BLaER1 treated with 17β-estradiol and CSF1 and Interleukin-3, amounts not matched to agents 10 nM and 100 nM (cell line): ENCODE results near the gene LRRC36.
"Not testable (repeated sequence)": the region's sequence is repeated elsewhere in the genome, so short reads cannot be mapped to it uniquely, and the experiment has no call there.

Experiments
- H3K27ac ChIP-seq, 11 experiments: shearing (Covaris generic); formaldehyde crosslinking; 2 replicates each; pipeline ENCODE4 v1.8.1; 2022
- H3K27me3 ChIP-seq, 11 experiments: shearing (Covaris generic); formaldehyde crosslinking; 2 replicates each; pipeline ENCODE4 v1.8.1; 2022
- H3K36me3 ChIP-seq, 11 experiments: shearing (Covaris generic); formaldehyde crosslinking; 2 replicates each; pipeline ENCODE4 v1.8.1; 2022
- H3K4me1 ChIP-seq, 10 experiments: shearing (Covaris generic); formaldehyde crosslinking; 2 replicates each; pipeline ENCODE4 v1.8.1; 2022
- H3K4me2 ChIP-seq, 11 experiments: shearing (Covaris generic); formaldehyde crosslinking; 2 replicates each; pipeline ENCODE4 v1.8.1; 2022
- H3K4me3 ChIP-seq, 10 experiments: shearing (Covaris generic); formaldehyde crosslinking; 2 replicates each; pipeline ENCODE4 v1.8.1; 2022
- H3K9ac ChIP-seq, 11 experiments: shearing (Covaris generic); formaldehyde crosslinking; 2 replicates each; pipeline ENCODE4 v1.8.1; 2022
- H3K9me3 ChIP-seq, 11 experiments: shearing (Covaris generic); formaldehyde crosslinking; replicated peaks in 1 of 11; 2 replicates each; pipeline ENCODE4 v1.8.1; 2022
- H4K20me1 ChIP-seq, 11 experiments: shearing (Covaris generic); formaldehyde crosslinking; 2 replicates each; pipeline ENCODE4 v1.8.1; 2022
- Cebpa-rat ChIP-seq, 11 experiments: shearing (Covaris generic); IDR thresholded peaks; 2 replicates each; pipeline ENCODE4 v1.8.1; 2022

LRRC36 gene

DNA sequence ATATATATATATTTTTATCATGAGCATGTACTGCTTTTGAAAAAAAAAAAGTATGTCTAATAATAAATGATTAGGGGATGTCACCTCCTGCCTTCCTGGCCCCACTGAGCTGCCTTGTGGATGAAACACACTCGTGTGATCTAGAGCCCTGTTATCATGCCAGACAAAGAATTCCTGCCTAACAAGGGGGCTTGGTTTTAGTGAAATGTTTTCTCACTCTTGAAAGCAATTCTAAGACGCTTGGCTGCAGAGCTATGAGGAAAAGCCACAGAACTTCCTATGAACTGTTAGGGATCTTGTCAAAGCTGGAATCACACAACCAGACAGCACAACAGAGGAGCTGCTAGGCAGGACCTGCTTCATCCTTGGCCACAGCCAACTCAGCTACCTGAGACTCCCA is 85.7 kb downstream of the LRRC36 start:
- no peaks in the 10 kb centered on the region; a peak in 2 of 22 replicates for H4K20me1 ChIP-seq
- no peaks in the 10 kb centered on the region for H3K36me3 ChIP-seq
- peak overlapping the region in 5 of 11 experiments; percentile 0 to 35 (median 7); a peak in 3 of 22 replicates for H3K4me2 ChIP-seq
- H3K27me3 ChIP-seq = peaks cover 23 to 30% (median 27%) of the 10 kb centered on the region in 11 experiments
- H3K4me3 ChIP-seq = no peak overlapping the region
- H3K9me3 ChIP-seq = no peaks in the 10 kb centered on the region
- H3K27ac ChIP-seq = no peak overlapping the region
- peaks cover 0 to 33% (median 8%) of the 10 kb centered on the region in 10 experiments; a peak in 13 of 20 replicates for H3K4me1 ChIP-seq
- TF ChIP-seq Cebpa-rat (IDR thresholded peaks at IDR 0.05) = no peak
- no peak overlapping the region for H3K9ac ChIP-seq

DNA sequence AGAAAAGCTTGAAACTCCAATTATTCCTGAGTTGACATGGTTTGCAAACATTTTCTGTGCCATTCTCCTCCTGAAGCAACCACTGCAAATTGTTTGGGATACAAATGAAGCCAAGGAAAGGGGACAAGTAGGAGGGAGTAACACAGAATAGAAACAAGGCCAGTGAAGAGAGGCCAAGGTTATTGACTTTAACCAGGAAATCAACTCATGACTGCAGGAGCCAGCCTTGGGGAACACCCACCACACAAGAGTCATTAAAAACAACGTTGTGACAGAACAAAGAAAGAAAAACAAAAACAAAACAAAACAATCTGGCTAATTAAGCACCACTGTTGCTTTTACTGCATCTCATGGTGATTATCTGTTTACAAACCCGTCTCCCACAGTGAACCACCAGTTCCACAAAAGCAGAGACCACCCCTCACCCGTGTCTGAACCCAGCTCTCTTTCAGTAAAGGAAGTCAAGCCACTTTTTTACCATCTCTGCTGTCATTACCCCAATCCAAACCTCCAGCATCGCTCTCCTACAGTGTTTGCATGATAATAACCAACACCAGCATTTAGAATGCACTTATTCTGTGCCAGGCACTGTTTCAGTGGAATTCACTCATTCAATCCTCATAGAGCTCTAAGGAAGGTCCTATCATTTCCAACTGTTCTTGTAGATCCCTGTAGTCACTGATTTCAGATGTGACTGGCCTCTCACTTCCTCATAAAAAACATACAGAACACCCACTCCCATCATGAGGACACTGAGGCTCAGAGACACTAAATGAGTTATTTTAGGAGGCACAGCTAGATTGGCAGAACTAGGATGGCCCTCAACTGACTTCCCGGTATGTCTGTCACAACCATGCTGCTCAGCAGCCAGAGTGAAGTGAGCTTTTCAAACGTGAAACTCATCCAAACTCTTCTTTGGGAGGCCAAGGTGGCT is 87.6 kb downstream of the LRRC36 start:
- no peak for TF ChIP-seq Cebpa-rat (IDR thresholded peaks at IDR 0.05)
- Histone ChIP-seq H3K9me3 (no peaks in the 10 kb centered on the region), H4K20me1 (no peaks in the 10 kb centered on the region; a peak in 2 of 22 replicates), H3K4me2 (peak overlapping the region in 3 of 11 experiments; percentile 2 to 55 (median 5); a peak in 5 of 22 replicates), H3K4me1 (peaks cover 0 to 24% (median 5%) of the 10 kb centered on the region in 10 experiments; a peak in 8 of 20 replicates), H3K27me3 (peaks cover 25 to 38% (median 34%) of the 10 kb centered on the region in 11 experiments), H3K27ac (no peak overlapping the region), H3K4me3 (no peak overlapping the region), H3K9ac (no peak overlapping the region), H3K36me3 (no peaks in the 10 kb centered on the region)

DNA sequence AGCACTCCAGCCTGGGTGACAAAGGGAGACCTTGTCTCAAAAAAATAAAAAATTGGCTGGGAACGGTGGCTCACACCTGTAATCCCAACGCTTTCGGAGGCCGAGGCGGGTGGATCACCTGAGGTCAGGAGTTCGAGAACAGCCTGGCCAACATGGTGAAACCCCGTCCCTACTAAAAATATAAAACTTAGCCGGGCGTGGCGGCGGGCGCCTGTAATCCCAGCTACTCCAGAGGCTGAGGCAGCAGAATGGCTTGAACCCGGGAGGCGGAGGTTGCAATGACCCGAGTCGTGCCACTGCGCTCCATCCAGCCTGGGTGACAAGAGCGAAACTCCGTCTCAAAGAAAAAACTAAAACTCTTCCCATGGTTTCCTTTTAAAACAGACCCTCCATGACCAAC is 88.8 kb downstream of the LRRC36 start:
- H3K9ac ChIP-seq, H3K4me3 ChIP-seq, H3K27ac ChIP-seq: not testable (repeated sequence)

DNA sequence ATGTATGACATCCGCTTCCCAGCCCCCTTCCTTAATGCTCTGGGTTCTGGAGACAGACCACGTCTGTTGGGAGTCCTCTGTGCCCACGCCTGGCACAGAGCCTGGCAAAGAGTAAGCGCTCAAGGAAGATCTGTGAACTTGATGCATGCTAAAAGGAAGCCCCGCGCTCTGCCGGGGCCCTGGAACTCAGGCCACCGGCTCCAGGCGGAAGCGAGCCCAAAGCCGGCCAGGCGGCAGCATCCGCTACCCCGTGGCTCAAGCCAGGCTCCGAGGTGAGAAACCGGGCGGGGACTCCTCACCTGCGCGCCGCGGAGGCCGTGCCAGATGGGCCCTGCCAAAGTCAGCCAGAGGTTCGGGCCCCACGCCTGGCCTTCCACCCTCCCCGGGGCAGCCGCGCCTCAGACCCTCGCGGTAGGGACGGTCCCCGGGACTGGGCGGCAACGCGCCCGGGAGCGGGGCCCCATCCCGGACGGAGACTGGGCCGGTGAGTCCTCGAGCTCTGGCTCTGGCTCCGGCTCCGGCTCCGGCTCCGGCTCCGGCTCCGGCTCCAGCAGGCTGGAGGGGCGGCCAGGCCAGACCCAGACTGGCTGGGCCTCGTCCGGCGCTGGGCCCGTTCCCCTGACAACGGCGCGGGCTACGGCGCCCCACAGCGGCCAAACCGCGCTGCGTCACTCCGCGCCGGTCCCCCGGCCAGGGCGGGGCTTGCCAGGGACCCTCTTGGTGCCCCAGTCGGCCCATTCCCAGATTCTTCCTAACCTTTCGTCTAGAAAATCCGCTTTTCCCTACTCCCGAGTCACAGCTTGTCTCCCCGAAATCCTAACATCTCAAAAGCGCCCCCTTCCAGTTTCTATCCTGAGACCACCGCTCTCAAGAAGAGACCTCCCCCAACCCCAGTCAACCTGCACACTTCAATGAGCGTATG is 89.5 kb downstream of the LRRC36 start, which contains the start of gene ZDHHC1:
ZDHHC1 (minus strand) TSS at position 606 of the 922 bp plus-strand sequence. CDS start 8,702 bp downstream, outside the sequence.
- Histone ChIP-seq H3K4me1 (peaks cover 0 to 24% (median 5%) of the 10 kb centered on the region in 10 experiments; a peak in 8 of 20 replicates), H3K36me3 (no peaks in the 10 kb centered on the region), H3K4me2 (no peak within 1 kb of the TSS), H3K9ac (no peak within 1 kb of the TSS), H3K27ac (no peak within 1 kb of the TSS), H4K20me1 (no peaks in the 10 kb centered on the region; a peak in 2 of 22 replicates), H3K4me3 (no peak within 1 kb of the TSS), H3K9me3 (no peaks in the 10 kb centered on the region), H3K27me3 (peaks cover 25 to 38% (median 34%) of the 10 kb centered on the region in 11 experiments)
- TF ChIP-seq Cebpa-rat (IDR thresholded peaks at IDR 0.05) = no peak

More for the DNA sequence above, 88.8 kb downstream of the LRRC36 start:
- not testable (repeated sequence) for H3K9me3 ChIP-seq, H4K20me1 ChIP-seq, H3K4me2 ChIP-seq, H3K36me3 ChIP-seq
- Histone ChIP-seq H3K4me1 (peaks cover 0 to 24% (median 5%) of the 10 kb centered on the region in 10 experiments; a peak in 8 of 20 replicates), H3K27me3 (peaks cover 25 to 38% (median 34%) of the 10 kb centered on the region in 11 experiments)

DNA sequence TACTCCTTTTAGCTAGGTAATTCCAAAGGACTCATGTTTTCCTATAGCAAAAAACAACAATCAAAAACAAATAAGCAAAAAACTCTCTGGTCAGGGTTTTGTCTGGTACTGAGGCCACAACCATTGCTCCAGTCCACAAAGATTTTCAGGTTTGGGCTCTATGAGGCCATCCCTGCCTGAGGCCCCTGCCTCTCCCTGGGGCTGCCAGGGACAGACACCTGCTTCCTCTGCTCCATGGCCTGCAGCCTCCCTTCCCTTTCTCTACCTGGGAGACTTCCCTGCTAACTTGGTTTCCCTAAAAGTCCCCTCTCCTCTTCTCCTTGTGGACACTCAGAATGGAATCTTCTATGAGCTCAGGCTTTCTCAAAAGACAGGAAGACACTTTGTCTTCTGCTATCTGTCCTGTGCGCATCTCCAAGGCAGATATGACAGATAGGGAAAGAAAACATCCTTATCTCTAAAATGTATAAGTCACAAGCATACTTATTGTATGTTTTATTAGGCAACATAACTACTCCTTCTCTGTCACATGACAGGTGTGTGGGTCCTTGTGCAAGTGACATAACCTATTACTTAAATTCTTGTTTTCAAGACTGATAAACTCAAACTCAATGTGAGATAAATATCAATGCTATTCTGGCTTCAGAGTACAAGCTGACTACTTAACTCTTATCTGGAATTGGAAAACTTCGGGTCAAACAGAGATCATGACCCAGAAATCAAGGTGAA is 90.9 kb downstream of the LRRC36 start:
- no peak overlapping the region for H3K9ac ChIP-seq
- TF ChIP-seq Cebpa-rat (IDR thresholded peaks at IDR 0.05) = no peak
- H3K36me3 ChIP-seq = no peaks in the 10 kb centered on the region
- no peak overlapping the region for H3K4me2 ChIP-seq
- H3K9me3 ChIP-seq = no peaks in the 10 kb centered on the region
- H3K27me3 ChIP-seq = peaks cover 25 to 38% (median 34%) of the 10 kb centered on the region in 11 experiments
- H3K4me3 ChIP-seq = no peak overlapping the region
- no peak overlapping the region for H3K27ac ChIP-seq
- no peaks in the 10 kb centered on the region; a peak in 1 of 22 replicates for H4K20me1 ChIP-seq
- H3K4me1 ChIP-seq = peaks cover 0 to 20% (median 2%) of the 10 kb centered on the region in 10 experiments; a peak in 8 of 20 replicates

DNA sequence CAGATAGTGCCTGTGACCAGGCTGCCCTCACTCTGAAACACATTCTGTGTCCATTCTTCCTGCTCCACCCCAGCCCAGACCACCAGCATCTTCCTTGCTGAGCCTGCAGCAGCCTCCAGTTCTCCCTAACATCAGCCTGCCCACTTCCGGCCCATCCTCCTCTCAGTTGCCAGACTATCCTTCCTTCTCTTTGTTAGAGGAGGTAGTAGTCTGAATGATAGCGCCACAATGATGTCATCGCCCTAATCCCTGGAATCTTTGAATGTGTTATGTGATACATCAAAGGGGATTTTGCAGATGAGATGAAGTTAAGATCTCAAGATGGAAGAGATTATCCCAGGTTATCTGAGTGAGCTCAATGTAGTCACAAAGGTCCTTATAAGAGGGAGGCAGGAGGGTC is 92.9 kb downstream of the LRRC36 start:
- H3K27me3 ChIP-seq = peaks cover 25 to 36% (median 34%) of the 10 kb centered on the region in 11 experiments
- no peaks in the 10 kb centered on the region for H3K36me3 ChIP-seq
- no peak overlapping the region for H3K27ac ChIP-seq
- peaks cover 6 to 14% (median 10%) of the 10 kb centered on the region in 10 experiments for H3K4me1 ChIP-seq
- no peaks in the 10 kb centered on the region; a peak in 1 of 22 replicates for H4K20me1 ChIP-seq
- H3K9me3 ChIP-seq = no peaks in the 10 kb centered on the region
- H3K4me2 ChIP-seq = no peak overlapping the region
- TF ChIP-seq Cebpa-rat (IDR thresholded peaks at IDR 0.05) = no peak
- no peak overlapping the region for H3K9ac ChIP-seq
- no peak overlapping the region for H3K4me3 ChIP-seq

DNA sequence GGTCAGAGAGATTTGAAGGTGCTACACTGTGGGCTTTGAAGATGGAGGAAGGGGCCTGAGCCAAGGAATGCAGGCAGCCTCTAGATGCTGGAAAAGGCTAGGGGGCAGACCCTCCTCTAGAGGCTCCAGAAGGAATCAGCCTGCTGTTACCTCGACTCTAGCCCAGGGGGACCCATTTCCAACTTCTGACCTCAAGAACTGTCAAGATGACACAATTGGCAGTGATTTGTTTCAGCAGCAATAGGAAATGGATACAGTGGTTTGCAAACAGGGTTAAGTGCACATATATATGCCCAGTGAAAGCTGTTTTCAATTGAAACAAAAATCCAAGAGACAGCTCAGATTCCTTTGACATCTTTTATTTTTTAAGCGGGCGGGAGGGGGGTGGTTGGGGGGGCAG is 93.3 kb downstream of the LRRC36 start:
- H3K9ac ChIP-seq = no peak overlapping the region
- peaks cover 2 to 17% (median 14%) of the 10 kb centered on the region in 10 experiments; a peak in 18 of 20 replicates for H3K4me1 ChIP-seq
- no peaks in the 10 kb centered on the region; a peak in 1 of 22 replicates for H4K20me1 ChIP-seq
- H3K4me2 ChIP-seq = no peak overlapping the region
- peaks cover 25 to 34% (median 30%) of the 10 kb centered on the region in 11 experiments for H3K27me3 ChIP-seq
- no peaks in the 10 kb centered on the region for H3K9me3 ChIP-seq
- no peak overlapping the region for H3K27ac ChIP-seq
- H3K36me3 ChIP-seq = no peaks in the 10 kb centered on the region
- no peak for TF ChIP-seq Cebpa-rat (IDR thresholded peaks at IDR 0.05)
- no peak overlapping the region for H3K4me3 ChIP-seq

DNA sequence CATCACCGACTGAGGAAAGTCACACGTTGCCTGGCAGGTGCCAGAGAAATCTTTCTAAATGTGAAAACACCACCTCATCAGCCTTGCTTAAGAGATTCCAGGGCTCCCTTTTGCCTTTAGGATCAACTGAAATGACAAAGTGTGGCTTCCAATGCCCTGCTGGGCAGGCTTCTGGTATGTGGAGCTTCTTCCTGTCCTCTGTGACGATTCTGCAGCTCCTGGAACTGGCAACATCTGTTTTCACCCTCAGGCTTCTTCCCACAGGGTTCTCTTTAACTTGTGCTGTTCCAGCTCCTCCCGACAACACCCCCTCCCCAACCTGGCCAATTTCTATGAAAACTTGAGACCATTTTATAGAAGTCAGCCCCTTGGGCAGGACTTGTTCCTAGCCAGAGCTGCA is 94.4 kb downstream of the LRRC36 start:
- peaks cover 0 to 24% (median 18%) of the 10 kb centered on the region in 10 experiments; a peak in 16 of 20 replicates for H3K4me1 ChIP-seq
- H4K20me1 ChIP-seq = no peaks in the 10 kb centered on the region; a peak in 1 of 22 replicates
- no peak overlapping the region for H3K4me3 ChIP-seq
- H3K4me2 ChIP-seq = no peak overlapping the region
- no peak overlapping the region for H3K9ac ChIP-seq
- no peaks in the 10 kb centered on the region for H3K9me3 ChIP-seq
- no peak for TF ChIP-seq Cebpa-rat (IDR thresholded peaks at IDR 0.05)
- H3K27me3 ChIP-seq = peaks cover 15 to 23% (median 20%) of the 10 kb centered on the region in 11 experiments
- H3K36me3 ChIP-seq = no peaks in the 10 kb centered on the region
- H3K27ac ChIP-seq = no peak overlapping the region
